SK-N-MC (cell line): ENCODE measurements around the gene PLAGL1.

ENCODE experiments used
- EZH2 ChIP-seq: fragments of 200-600 bp; sonication (generic); IDR thresholded peaks from one replicate; pipeline ENCODE4 v1.6.1; 2017; ENCODE audit warnings: antibody characterized with exemption
- POLR2AphosphoS5 ChIP-seq: IDR thresholded peaks from 2 replicates; pipeline ENCODE4 v1.6.1; 2012; ENCODE audit warnings: mild to moderate bottlenecking, low read depth, low read length, borderline replicate concordance

- no peak for TF ChIP-seq POLR2AphosphoS5
- no peak for TF ChIP-seq EZH2
Measured at GRCh38 chr6:144029452-144029851, 21.4 kb upstream of the PLAGL1 start.
